WERI-Rb-1 (cell line): ENCODE data around the gene FAM13A.

ENCODE experiments used
- DNase-seq: peaks from one replicate; pipeline ENCODE4 v3.0.0-alpha.2; 2020
- H3K27ac ChIP-seq: fragments of 250-450 bp; sonication (Bioruptor Pico); 2 replicates; pipeline ENCODE4 v1.5.1; 2020; ENCODE audit warnings: mild to moderate bottlenecking, moderate library complexity
- H3K27me3 ChIP-seq: fragments of 250-450 bp; sonication (Bioruptor Pico); 2 replicates; pipeline ENCODE4 v1.5.1; 2021; ENCODE audit warnings: mild to moderate bottlenecking, low read depth, moderate library complexity; ENCODE audit not compliant: insufficient read depth, severe bottlenecking
- H3K36me3 ChIP-seq: fragments of 250-450 bp; sonication (Bioruptor Pico); 2 replicates; pipeline ENCODE4 v1.5.1; 2020; ENCODE audit warnings: mild to moderate bottlenecking, moderate library complexity
- H3K4me3 ChIP-seq: 2 replicates; pipeline ENCODE4 v1.5.1; 2011; ENCODE audit warnings: low read depth, mild to moderate bottlenecking, control low read depth, low read length
- H3K9me3 ChIP-seq: fragments of 250-450 bp; sonication (Bioruptor Pico); 2 replicates; pipeline ENCODE4 v1.5.1; 2021; ENCODE audit warnings: mild to moderate bottlenecking, moderate library complexity; ENCODE audit not compliant: severe bottlenecking
- TF ChIP-seq, protein P1 (sequence below): IDR thresholded peaks from 2 replicates; pipeline ENCODE4 v1.5.1; 2011; ENCODE audit warnings: low read depth, mild to moderate bottlenecking, control low read depth, inconsistent platforms, low read length

Gene FAM13A

GRCh38 chr4:88826771-88827170 lies 230.2 kb downstream of the FAM13A start:
- H3K9me3 ChIP-seq = no peaks in the 10 kb centered on the region
- DNase-seq = no peak
- no peak overlapping the region for H3K27ac ChIP-seq
- H3K36me3 ChIP-seq = no peaks in the 10 kb centered on the region
- H3K4me3 ChIP-seq = no peak overlapping the region
- no peaks in the 10 kb centered on the region for H3K27me3 ChIP-seq
- TF ChIP-seq, protein P1, sequence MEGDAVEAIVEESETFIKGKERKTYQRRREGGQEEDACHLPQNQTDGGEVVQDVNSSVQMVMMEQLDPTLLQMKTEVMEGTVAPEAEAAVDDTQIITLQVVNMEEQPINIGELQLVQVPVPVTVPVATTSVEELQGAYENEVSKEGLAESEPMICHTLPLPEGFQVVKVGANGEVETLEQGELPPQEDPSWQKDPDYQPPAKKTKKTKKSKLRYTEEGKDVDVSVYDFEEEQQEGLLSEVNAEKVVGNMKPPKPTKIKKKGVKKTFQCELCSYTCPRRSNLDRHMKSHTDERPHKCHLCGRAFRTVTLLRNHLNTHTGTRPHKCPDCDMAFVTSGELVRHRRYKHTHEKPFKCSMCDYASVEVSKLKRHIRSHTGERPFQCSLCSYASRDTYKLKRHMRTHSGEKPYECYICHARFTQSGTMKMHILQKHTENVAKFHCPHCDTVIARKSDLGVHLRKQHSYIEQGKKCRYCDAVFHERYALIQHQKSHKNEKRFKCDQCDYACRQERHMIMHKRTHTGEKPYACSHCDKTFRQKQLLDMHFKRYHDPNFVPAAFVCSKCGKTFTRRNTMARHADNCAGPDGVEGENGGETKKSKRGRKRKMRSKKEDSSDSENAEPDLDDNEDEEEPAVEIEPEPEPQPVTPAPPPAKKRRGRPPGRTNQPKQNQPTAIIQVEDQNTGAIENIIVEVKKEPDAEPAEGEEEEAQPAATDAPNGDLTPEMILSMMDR = no peak

- no peak overlapping the region for H3K4me3 ChIP-seq
- DNase-seq = no peak
- TF ChIP-seq, protein P1 = no peak
These were observed 231.1 kb downstream of the FAM13A start for GRCh38 chr4:88825931-88826330.

DNA sequence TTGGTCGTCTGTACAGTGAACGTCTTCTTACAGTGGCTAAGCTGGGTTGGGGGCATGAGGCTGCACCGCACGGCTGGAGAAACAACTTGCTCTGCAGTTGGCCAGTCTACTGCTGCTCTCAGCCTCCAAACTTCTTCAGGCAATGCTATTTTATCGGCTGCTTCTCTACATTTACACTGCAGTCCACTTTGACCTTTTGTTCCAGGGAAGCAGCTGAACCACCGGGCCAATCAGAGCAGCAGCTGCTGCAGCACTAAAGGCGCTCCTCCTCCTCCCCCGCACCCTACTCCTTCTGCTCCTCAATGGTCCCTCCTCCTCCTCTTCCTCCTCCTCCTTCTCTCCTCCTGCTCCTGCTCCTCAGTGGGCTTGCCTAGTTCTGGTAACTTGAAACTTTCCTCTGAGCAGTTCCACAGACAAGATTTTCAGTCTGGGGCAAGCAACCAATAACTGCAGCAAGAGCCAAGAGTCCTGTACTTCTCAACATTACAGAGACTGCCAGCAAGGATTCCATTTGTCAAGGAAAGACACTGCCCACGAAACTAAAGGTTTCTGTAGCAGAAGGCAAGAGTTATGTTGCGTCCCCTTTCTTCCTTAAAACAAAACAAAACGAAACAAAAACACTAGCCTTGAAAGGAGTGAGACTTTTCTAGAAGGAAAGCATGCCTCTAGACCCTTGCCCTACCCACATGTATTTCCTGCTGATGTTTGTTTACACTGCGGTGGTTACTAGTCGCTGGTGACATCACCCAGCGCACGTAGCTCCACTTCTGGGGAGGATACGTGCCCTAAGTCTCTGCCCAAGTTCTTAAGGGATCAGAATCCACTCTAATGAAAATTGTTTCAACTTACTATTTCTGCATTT lies 233.7 kb downstream of the FAM13A start:
- Histone ChIP-seq H3K36me3 (no peaks in the 10 kb centered on the region), H3K9me3 (no peaks in the 10 kb centered on the region), H3K4me3 (no peak overlapping the region), H3K27me3 (no peaks in the 10 kb centered on the region), H3K27ac (no peak overlapping the region)
- TF ChIP-seq, protein P1 = no peak
- peak; percentile 19 for DNase-seq

More at GRCh38 chr4:88825931-88826330, 231.1 kb downstream of the FAM13A start:
- no peak overlapping the region for H3K27ac ChIP-seq
- H3K36me3 ChIP-seq = no peaks in the 10 kb centered on the region
- H3K27me3 ChIP-seq = no peaks in the 10 kb centered on the region
- H3K9me3 ChIP-seq = no peaks in the 10 kb centered on the region

DNA sequence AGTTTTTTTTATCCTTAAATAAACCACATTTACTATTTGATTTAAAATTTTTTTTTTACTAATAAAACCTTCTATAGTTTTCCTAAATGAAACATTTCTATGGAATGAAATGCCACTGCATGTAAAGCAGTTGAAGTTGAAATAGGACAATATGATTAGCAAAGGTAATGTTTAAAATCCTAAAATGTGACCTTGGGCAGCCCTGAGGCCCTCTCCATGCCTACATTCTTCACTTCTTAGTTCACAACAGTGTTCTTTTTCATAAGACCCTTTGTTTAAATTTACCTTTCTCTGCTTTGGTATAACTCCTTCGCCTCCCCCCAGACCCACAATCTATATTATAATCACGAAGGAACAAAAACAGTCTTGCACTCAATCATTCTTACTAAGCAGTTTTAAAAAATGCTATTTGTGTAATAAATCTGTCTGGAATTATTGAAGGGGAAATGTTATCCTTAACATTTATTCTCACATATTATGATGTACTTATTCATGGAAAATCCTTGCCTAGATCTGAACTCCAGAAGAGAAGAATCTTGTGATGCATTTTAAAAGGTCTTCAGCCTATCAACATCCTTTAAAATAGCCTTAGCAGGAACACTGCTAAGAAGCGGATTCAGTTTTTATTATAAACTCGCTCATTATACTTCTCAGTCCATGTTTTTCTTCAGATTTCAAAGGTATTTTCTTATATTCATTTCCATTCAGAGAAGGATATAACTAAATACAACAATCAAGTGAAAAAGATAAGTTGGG lies 234.8 kb downstream of the FAM13A start:
- Histone ChIP-seq H3K27me3 (no peaks in the 10 kb centered on the region), H3K4me3 (no peak overlapping the region), H3K36me3 (no peaks in the 10 kb centered on the region), H3K27ac (no peak overlapping the region), H3K9me3 (no peaks in the 10 kb centered on the region)
- DNase-seq = no peak
- TF ChIP-seq, protein P1 = no peak

DNA sequence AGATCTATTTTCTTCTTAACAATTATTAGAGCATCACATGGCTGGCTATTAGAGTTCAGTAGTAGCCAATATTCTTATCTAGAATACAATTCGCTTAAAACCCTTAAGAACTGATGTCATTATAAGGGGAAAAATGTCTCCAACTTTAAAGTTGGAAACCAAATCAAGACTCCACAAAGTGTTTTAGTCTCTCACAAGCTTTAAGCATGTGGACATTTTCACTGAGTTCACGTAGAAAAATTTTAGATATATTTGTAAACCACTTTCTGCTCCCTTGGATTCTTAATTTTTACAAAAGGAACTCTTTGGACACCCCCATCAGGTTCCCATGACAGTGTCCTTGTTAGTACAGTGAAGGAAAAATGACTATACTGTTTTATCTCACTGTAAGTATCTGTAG lies 235.5 kb downstream of the FAM13A start:
- Histone ChIP-seq H3K27ac (no peak overlapping the region), H3K9me3 (no peaks in the 10 kb centered on the region), H3K36me3 (no peaks in the 10 kb centered on the region), H3K4me3 (no peak overlapping the region), H3K27me3 (no peaks in the 10 kb centered on the region)
- no peak for DNase-seq
- TF ChIP-seq, protein P1 = no peak
